ENCODE data around the gene ZNF474.
"Not testable (repeated sequence)": the region's sequence is repeated elsewhere in the genome, so short reads cannot be mapped to it uniquely, and the experiment has no call there.

Gene ZNF474

DNA sequence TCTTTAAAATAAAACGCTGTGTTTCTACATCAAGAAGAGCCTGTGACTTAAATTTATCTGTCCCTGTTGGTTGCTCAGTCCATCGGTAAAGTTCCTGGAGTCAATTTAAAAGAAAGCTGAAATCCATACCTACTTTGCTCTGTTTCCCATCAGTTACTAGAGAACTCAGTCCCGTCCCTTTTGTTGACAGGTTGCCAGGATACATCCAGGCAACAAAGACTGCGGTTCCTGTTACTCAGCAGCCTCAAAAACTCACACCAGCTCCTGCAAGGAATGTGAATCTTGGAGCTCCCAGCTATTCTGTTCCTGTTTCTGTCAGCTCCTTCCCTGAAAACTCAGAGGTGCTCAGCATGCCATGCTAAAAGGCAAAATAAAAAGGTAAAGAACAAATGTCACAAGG is at the start of gene ZNF474:
TSS of gene ZNF474 (plus strand) at position 241 of the 400 bp plus-strand sequence. CDS start 22,445 bp downstream, outside the sequence.
- no peak for DNase-seq (ENCODE audit: low spot score)

GRCh38 chr5:122081541-122081940 is 47.8 kb upstream of the ZNF474 start:
- DNase-seq (ENCODE audit: low spot score), result no peak

DNA sequence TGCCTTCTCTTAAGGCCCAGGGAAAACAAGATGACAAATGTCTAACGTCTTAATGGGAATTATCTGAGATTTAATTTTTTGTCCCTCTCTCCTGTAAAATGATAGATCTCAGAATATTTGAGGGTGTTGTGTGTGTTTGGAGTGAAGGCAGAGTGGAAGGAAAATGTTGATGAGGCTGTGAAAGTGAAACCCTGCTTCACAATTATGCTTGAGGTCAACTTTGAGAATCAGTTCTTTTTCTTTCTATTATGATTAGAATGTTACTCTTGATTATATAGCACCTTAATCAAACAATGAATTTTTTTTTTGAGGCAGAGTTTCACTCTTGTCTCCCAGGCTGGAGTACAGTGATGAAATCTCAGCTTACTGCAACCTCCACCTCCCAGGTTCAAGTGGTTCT is 45.8 kb upstream of the ZNF474 start:
- DNase-seq (ENCODE audit: low spot score), result no peak

GRCh38 chr5:122085041-122085440 is 44.3 kb upstream of the ZNF474 start:
- no peak for DNase-seq (ENCODE audit: low spot score)

GRCh38 chr5:122089096-122090013 is 40.0 kb upstream of the ZNF474 start:
- DNase-seq (ENCODE audit: low spot score), result no peak

- no peak for DNase-seq (ENCODE audit: low spot score)
Observed at GRCh38 chr5:122091936-122092600, 37.3 kb upstream of the ZNF474 start.

DNA sequence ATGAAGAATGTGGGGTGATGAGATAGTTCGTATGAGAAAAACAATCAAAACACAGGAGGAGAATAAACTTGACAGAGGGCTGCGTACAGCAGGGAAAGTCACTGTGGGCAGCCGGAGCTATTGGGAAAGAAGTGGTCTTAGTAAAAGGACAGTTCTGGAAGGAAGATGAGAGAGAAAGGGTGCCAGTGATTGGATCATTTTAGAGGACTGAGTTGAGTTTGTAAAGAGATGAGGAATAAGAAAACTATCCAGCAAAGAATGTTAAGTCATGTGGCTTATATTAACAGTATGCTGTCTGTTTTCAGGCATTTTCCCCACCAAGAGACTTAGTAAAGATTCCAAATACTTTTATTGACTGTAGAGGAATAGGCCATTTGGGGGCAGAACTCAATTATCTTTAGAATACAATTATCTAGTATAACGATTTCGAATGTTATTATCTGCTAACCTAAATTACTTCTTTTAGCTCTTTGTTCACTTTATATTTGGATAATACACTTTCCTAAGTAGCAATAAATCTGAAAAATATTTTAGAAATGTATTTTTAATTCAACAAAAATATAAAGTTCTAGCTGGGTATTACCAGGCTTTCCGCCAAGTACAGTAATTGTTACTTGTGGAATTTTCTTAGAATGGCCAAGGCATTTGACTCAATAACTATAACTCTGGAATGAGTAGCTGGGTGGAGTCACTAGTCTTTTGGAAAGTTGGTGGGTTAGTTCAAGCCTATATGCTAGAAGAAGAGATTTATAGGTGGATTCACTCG is 35.7 kb upstream of the ZNF474 start:
- DNase-seq (ENCODE audit: low spot score), result no peak

GRCh38 chr5:122094251-122094650 is 35.1 kb upstream of the ZNF474 start:
- DNase-seq (ENCODE audit: low spot score), result not testable (repeated sequence)

- no peak for DNase-seq (ENCODE audit: low spot score)
Observed at GRCh38 chr5:122095158-122095557, 34.2 kb upstream of the ZNF474 start.

- no peak for DNase-seq (ENCODE audit: low spot score)
Observed at GRCh38 chr5:122097391-122097790, 32.0 kb upstream of the ZNF474 start.

- DNase-seq (ENCODE audit: low spot score), result no peak
Observed at GRCh38 chr5:122099060-122099790, 30.1 kb upstream of the ZNF474 start.

GRCh38 chr5:122101636-122102285 is 27.6 kb upstream of the ZNF474 start:
- peak; percentile 24 for DNase-seq (ENCODE audit: low spot score)

DNA sequence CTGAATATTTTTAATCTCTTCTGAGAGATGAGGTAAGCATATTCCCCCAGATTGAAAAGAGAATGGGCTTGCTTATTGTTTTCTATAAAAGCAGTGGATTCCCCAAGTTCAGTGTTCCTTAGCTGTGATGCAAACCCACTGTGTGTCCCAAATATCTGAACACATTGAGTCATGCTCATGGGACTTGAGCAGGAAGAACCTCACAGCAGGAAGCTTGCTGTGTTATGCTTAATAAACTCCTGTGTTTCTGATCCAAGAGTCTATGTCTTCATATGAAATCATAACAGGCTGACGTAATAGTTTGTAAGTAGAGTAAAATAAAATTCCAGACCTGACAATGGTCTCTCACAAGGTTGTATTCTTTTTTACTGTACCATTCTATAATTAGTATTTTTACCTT is 26.5 kb upstream of the ZNF474 start:
- no peak for DNase-seq (ENCODE audit: low spot score)

- DNase-seq (ENCODE audit: low spot score), result no peak
Observed at GRCh38 chr5:122105909-122106308, 23.4 kb upstream of the ZNF474 start.

- no peak for DNase-seq (ENCODE audit: low spot score)
Observed at GRCh38 chr5:122107016-122107415, 22.3 kb upstream of the ZNF474 start.

DNA sequence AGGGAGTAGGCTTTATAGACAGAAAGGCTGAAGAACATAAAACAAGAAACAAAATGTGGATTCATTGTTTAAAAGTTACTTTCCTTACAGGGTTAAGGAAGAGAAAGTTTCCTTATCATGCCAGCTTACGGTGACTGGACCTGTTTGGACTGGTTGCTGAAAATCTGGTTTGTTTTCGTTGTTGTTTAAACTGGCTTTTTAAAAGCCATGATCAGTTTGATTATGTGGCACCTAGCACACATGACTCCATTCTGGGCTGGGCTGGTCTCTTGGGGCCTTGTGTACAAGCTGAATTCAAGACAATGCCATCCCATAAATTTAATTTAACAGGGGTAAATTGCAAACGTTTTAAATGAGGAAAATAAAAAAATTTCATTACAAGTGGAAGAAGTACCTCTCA is 18.4 kb upstream of the ZNF474 start:
- no peak for DNase-seq (ENCODE audit: low spot score)

DNA sequence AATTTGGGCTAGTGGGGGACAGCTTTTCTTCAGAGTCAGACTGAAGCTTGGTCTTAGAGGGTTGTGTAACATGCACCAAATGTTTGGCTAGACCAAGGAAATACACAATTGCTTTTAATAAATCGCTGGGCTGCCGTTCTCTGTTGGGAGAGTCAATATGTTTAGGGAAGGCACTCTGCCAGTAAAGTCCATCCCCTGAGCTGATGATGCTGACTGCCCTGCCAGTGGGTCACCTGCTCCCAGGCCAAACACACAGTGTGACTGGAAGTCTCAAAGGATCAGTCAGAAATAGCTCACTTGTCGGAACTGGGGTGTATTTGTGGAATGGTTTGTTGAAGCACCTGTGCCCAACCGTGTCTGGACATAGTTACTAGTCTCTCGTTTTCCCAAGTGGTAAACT is 17.9 kb upstream of the ZNF474 start:
- DNase-seq (ENCODE audit: low spot score), result no peak

DNA sequence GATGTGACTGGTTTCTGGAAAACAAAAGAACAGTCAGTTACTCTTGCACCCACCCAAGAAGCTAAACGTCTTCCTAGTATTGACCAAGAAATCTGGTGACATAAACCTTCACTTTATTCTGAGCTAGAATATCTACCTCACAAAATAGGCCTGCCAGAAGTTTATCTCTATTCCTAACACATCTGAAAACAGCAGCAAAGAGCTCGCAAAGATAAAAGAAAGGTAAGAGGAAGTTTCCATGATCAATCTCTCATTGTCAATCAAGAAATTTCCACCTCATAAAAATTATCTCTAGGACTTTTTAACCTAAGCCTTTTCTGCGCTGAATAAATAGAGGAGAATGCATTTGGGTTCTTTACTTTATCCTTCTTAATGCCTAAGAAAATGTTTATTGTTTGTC is 17.3 kb upstream of the ZNF474 start:
- DNase-seq (ENCODE audit: low spot score), result no peak

GRCh38 chr5:122112733-122113558 is 16.4 kb upstream of the ZNF474 start:
- DNase-seq (ENCODE audit: low spot score), result peak; percentile 49

DNA sequence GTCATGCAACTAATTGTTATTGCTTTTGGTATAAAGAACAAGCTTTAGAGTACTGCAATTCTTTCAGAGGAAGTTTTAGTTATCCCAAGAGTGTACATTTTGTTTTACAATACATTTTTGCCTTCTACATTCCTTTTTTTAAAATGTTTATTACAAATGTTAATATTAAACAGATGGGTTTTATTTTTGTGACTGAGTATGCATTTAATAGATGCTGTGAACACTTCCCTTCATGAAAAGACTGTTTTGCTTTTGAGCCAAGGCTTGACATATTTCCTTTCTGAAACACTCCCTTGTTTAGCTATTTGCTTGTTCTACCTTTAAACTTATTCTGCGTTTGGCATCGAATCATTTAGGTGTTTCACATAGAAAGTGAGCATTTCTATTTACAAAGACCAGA is 14.8 kb upstream of the ZNF474 start:
- DNase-seq (ENCODE audit: low spot score), result no peak

Data from hematopoietic multipotent progenitor cell treated with erythropoietin and hydrocortisone succinate and interleukin-3 and kit ligand, for 17 days (in vitro differentiated cells).